DOHH2 (cell line): Measurements from ENCODE around the gene FAM171A1.

ENCODE experiments used
- H3F3A ChIP-seq: fragments of 200-600 bp; sonication (generic), shearing (Covaris generic); 2 replicates; pipeline ENCODE4 v1.6.0; 2016; ENCODE audit warnings: antibody characterized with exemption, mild to moderate bottlenecking; ENCODE audit not compliant: control insufficient read depth, insufficient read depth
- H3K27ac ChIP-seq: fragments of 200-600 bp; sonication (generic); 2 replicates; pipeline ENCODE4 v1.5.1; 2014; ENCODE audit warnings: low read depth, mild to moderate bottlenecking, low read length, moderate library complexity
- H3K27me3 ChIP-seq: fragments of 200-600 bp; sonication (generic); 2 replicates; pipeline ENCODE4 v1.6.1; 2014; ENCODE audit warnings: mild to moderate bottlenecking, low read length, mixed read lengths; ENCODE audit not compliant: control insufficient read depth
- H3K36me3 ChIP-seq: fragments of 200-600 bp; sonication (generic); 2 replicates; pipeline ENCODE4 v1.6.1; 2014; ENCODE audit warnings: mild to moderate bottlenecking, low read length, moderate library complexity, mixed read lengths; ENCODE audit not compliant: control insufficient read depth
- H3K4me1 ChIP-seq: fragments of 200-600 bp; sonication (generic); 2 replicates; pipeline ENCODE4 v1.6.1; 2014; ENCODE audit warnings: mild to moderate bottlenecking, low read length, mixed read lengths; ENCODE audit not compliant: control insufficient read depth
- H3K4me2 ChIP-seq: fragments of 200-600 bp; sonication (generic); 2 replicates; pipeline ENCODE4 v1.6.0; 2014; ENCODE audit warnings: mild to moderate bottlenecking, low read length, moderate library complexity
- H3K4me3 ChIP-seq: fragments of 200-600 bp; sonication (generic); 2 replicates; pipeline ENCODE4 v1.5.1; 2014; ENCODE audit warnings: mild to moderate bottlenecking, low read length, mixed read lengths
- H3K79me2 ChIP-seq: fragments of 200-600 bp; sonication (generic); 2 replicates; pipeline ENCODE4 v1.6.1; 2014; ENCODE audit warnings: mild to moderate bottlenecking, low read length, mixed read lengths; ENCODE audit not compliant: control insufficient read depth
- H3K9me2 ChIP-seq: fragments of 200-600 bp; sonication (generic); replicated peaks from 2 replicates; pipeline ENCODE4 v1.6.1; 2014; ENCODE audit warnings: mild to moderate bottlenecking, low read length, mixed read lengths; ENCODE audit not compliant: control insufficient read depth
- H3K9me3 ChIP-seq: fragments of 200-600 bp; sonication (generic); 2 replicates; pipeline ENCODE4 v1.6.1; 2014; ENCODE audit warnings: antibody characterized with exemption, low read length, mixed read lengths; ENCODE audit not compliant: control insufficient read depth, insufficient read depth
- H4K20me1 ChIP-seq: fragments of 200-600 bp; sonication (generic); 2 replicates; pipeline ENCODE4 v1.6.0; 2014; ENCODE audit warnings: low read depth, mild to moderate bottlenecking, antibody characterized with exemption, low read length, moderate library complexity; ENCODE audit not compliant: control insufficient read depth, insufficient read depth
- CTCF ChIP-seq: fragments of 200-600 bp; sonication (generic); IDR thresholded peaks from one replicate; pipeline ENCODE4 v1.5.1; 2014; ENCODE audit warnings: antibody characterized with exemption, mild to moderate bottlenecking, low read depth, low read length; ENCODE audit not compliant: poor library complexity, severe bottlenecking
- EZH2phosphoT487 ChIP-seq: fragments of 200-600 bp; sonication (generic); IDR thresholded peaks from 2 replicates; pipeline ENCODE4 v1.6.1; 2017; ENCODE audit warnings: borderline replicate concordance, mild to moderate bottlenecking, antibody characterized with exemption, low read length, moderate library complexity, mixed read lengths

The FAM171A1 gene

GRCh38 chr10:15368101-15368855, 2.8 kb downstream of the FAM171A1 start:
- H3K4me2 ChIP-seq = no peak overlapping the region
- H4K20me1 ChIP-seq = 0 out of 2 replicates have a peak, but pooled peaks cover 5% of the 10 kb centered on the region
- H3K4me1 ChIP-seq = no peaks in the 10 kb centered on the region
- no peaks in the 10 kb centered on the region for H3F3A ChIP-seq
- no peaks in the 10 kb centered on the region for H3K36me3 ChIP-seq
- H3K9me2 ChIP-seq = no peaks in the 10 kb centered on the region
- no peak overlapping the region for H3K27ac ChIP-seq
- peaks cover 47% of the 10 kb centered on the region for H3K27me3 ChIP-seq
- H3K79me2 ChIP-seq = no peaks in the 10 kb centered on the region
- no peak overlapping the region for H3K4me3 ChIP-seq
- no peak for TF ChIP-seq EZH2phosphoT487
- TF ChIP-seq CTCF = no peak
- no peaks in the 10 kb centered on the region for H3K9me3 ChIP-seq

GRCh38 chr10:15367296-15368085, 3.6 kb downstream of the FAM171A1 start:
- Histone ChIP-seq H3K9me2 (no peaks in the 10 kb centered on the region), H3K27me3 (peaks cover 43% of the 10 kb centered on the region), H3K4me2 (no peak overlapping the region), H3K4me1 (no peaks in the 10 kb centered on the region), H3K79me2 (no peaks in the 10 kb centered on the region), H3K36me3 (no peaks in the 10 kb centered on the region), H3K4me3 (no peak overlapping the region), H3K9me3 (no peaks in the 10 kb centered on the region), H3F3A (no peaks in the 10 kb centered on the region), H3K27ac (no peak overlapping the region), H4K20me1 (0 out of 2 replicates have a peak, but pooled peaks cover 5% of the 10 kb centered on the region)
- TF ChIP-seq CTCF = no peak
- TF ChIP-seq EZH2phosphoT487 = no peak

DNA sequence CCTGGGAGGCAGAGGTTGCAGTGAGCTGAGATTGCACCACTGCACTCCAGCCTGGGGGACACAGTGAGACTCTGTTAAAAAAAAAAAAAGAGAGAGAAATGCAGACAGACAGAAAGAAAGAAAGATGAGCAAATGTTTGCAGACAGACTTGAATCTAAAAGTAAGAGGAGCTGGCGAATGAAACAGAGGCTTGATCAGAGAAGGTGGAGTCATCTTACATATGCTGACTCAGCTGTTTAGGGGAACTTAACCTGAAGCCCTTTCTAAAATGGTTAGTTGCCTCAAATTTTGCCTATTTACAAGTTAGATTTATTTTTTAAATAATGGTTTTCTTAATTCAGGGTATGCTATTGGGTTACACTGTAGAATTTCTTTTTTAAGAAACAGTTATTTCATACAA, 5.4 kb downstream of the FAM171A1 start:
- H3K27me3 ChIP-seq = peaks cover 31% of the 10 kb centered on the region
- H3K4me1 ChIP-seq = no peaks in the 10 kb centered on the region
- H3K4me2 ChIP-seq = no peak overlapping the region
- H4K20me1 ChIP-seq = 0 out of 2 replicates have a peak, but pooled peaks cover 5% of the 10 kb centered on the region
- no peak overlapping the region for H3K4me3 ChIP-seq
- H3K9me2 ChIP-seq = no peaks in the 10 kb centered on the region
- no peak overlapping the region for H3K27ac ChIP-seq
- H3K79me2 ChIP-seq = no peaks in the 10 kb centered on the region
- H3F3A ChIP-seq = no peaks in the 10 kb centered on the region
- H3K36me3 ChIP-seq = no peaks in the 10 kb centered on the region
- H3K9me3 ChIP-seq = no peaks in the 10 kb centered on the region
- TF ChIP-seq EZH2phosphoT487 = no peak
- no peak for TF ChIP-seq CTCF
